Endothelial cell of umbilical vein (primary cell): ENCODE data around the gene NPLOC4. TPM values are rescaled to one million over a fixed set of nuclear protein-coding genes. Genes with fewer than 3 reads are reported as not detected.
A peak's percentile ranks its signal among the peaks of the same experiment; 100 is the strongest.

ENCODE experiments used
- BruUV-seq: library from RNA; stranded (reverse); fragments of 400-500 nt; replicated peaks from 2 replicates; lab custom pipeline; 2021; lab: Mats Ljungman, UMichigan
- CTCF ChIA-PET: fragments of 300-600, 350-600 bp; sonication (Branson Sonifier 250); formaldehyde crosslinking; loops from one replicate; lab custom pipeline; 2021; ENCODE audit warnings: antibody characterized with exemption, inconsistent platforms; lab: Charles Lee
- POLR2A ChIA-PET: fragments of 300-600, 350-600 bp; sonication (Branson Sonifier 250); formaldehyde crosslinking; loops from one replicate; lab custom pipeline; 2021; ENCODE audit warnings: antibody characterized with exemption, inconsistent platforms; lab: Charles Lee
- DNase-seq: peaks from one replicate; pipeline ENCODE4 v3.0.0-alpha.2; 2011; ENCODE audit warnings: low read depth, low spot score
- FAIRE-seq: peaks from 2 replicates; lab custom pipeline; 2011; peaks lifted over from hg19 to GRCh38; lab: Jason Lieb, UNC
- H2AFZ ChIP-seq: 2 replicates; pipeline ENCODE4 v1.6.0; 2012; ENCODE audit warnings: low read depth, low read length, control low read depth, inconsistent platforms
- H3K27ac ChIP-seq: 2 replicates; pipeline ENCODE4 v1.5.1; 2011; ENCODE audit warnings: low read depth, mild to moderate bottlenecking, control low read depth, low read length, moderate library complexity; ENCODE audit not compliant: insufficient read depth
- H3K27me3 ChIP-seq, 2 experiments: 2 replicates each; pipeline versions ENCODE4 v1.6.0 to v1.6.1; 2011; ENCODE audit warnings: low read length in 2 of 2, mixed read lengths in 1 of 2; ENCODE audit not compliant: control insufficient read depth in 2 of 2, insufficient read depth in 2 of 2
- H3K36me3 ChIP-seq, 2 experiments: 2 replicates in 1 of 2; 3 replicates in 1 of 2; pipeline ENCODE4 v1.5.1; 2011; ENCODE audit warnings: low read length in 2 of 2, mild to moderate bottlenecking in 1 of 2, moderate library complexity in 1 of 2; ENCODE audit not compliant: control insufficient read depth in 2 of 2, insufficient read depth in 2 of 2; ENCODE audit errors: extremely low read depth in 1 of 2
- H3K4me1 ChIP-seq: 3 replicates; pipeline ENCODE4 v1.5.1; 2011; ENCODE audit warnings: mild to moderate bottlenecking, low read length; ENCODE audit not compliant: control insufficient read depth, insufficient read depth; ENCODE audit errors: extremely low read depth
- H3K4me2 ChIP-seq: 2 replicates; pipeline ENCODE4 v1.6.1; 2011; ENCODE audit warnings: low read length, control low read depth, mixed read lengths; ENCODE audit not compliant: insufficient read depth
- H3K4me3 ChIP-seq, 3 experiments: fragments of 200-600 bp in 1 of 3; sonication (generic), shearing (Covaris generic) in 1 of 3; replicated peaks in 1 of 3; 2 replicates each; pipeline ENCODE4 v1.5.1; 2011 to 2016; ENCODE audit warnings: control low read depth in 3 of 3, low read length in 3 of 3, mild to moderate bottlenecking in 2 of 3, inconsistent platforms in 1 of 3, low read depth in 1 of 3, moderate library complexity in 1 of 3; ENCODE audit not compliant: insufficient read depth in 1 of 3
- H3K79me2 ChIP-seq: 2 replicates; pipeline ENCODE4 v1.6.0; 2012; ENCODE audit warnings: low read length, inconsistent platforms; ENCODE audit not compliant: control insufficient read depth, insufficient read depth
- H3K9ac ChIP-seq: replicated peaks from 2 replicates; pipeline ENCODE3; 2011; ENCODE audit warnings: low read length, control low read depth; ENCODE audit not compliant: insufficient read depth; ENCODE audit errors: extremely low read depth
- H3K9me1 ChIP-seq: replicated peaks from 3 replicates; pipeline ENCODE4 v1.6.0; 2011; ENCODE audit warnings: mild to moderate bottlenecking, low read length; ENCODE audit not compliant: control insufficient read depth, insufficient read depth; ENCODE audit errors: extremely low read depth
- H3K9me3 ChIP-seq: replicated peaks from 2 replicates; pipeline ENCODE4 v1.5.1; 2012; ENCODE audit warnings: low read length, inconsistent platforms; ENCODE audit not compliant: control insufficient read depth, insufficient read depth
- H4K20me1 ChIP-seq: replicated peaks from 2 replicates; pipeline ENCODE3; 2011; ENCODE audit warnings: mild to moderate bottlenecking, low read length; ENCODE audit not compliant: control insufficient read depth, insufficient read depth; ENCODE audit errors: extremely low read depth
- FOS ChIP-seq: IDR thresholded peaks from 2 replicates; pipeline ENCODE4 v1.6.1; 2011; ENCODE audit warnings: mild to moderate bottlenecking, low read length, moderate library complexity, borderline replicate concordance; ENCODE audit not compliant: insufficient read depth
- MYC ChIP-seq: IDR thresholded peaks from one replicate; pipeline ENCODE4 v1.6.1; 2011; ENCODE audit warnings: mild to moderate bottlenecking, low read depth, low read length
- dilution Hi-C: fragments of 300-500 bp; cut with MboI; formaldehyde crosslinking; loops from one replicate; pipeline ENCODE4 v1.15.0; 2019; ENCODE audit warnings: low sequenced_read_pairs; ENCODE audit not compliant: extremely low pct_ligation_motif_present
- intact Hi-C: fragments of 100-400 bp; cut with micrococcal nuclease; formaldehyde crosslinking; loops from one replicate; pipeline ENCODE4 v1.10.0; 2022
- polyA plus RNA-seq, 4 experiments: library from polyadenylated mRNA; depleted of rRNA in 3 of 4; stranded (reverse) in 3 of 4; unstranded in 1 of 4; fragments of >200 nt; gene quantifications; 2 replicates each; pipeline versions ENCODE4 v1.2.1 to v1.2.3, GENCODE V29; 2011 to 2012; ENCODE audit warnings: missing spikeins in 1 of 4
- total RNA-seq: library from RNA; stranded (reverse); gene quantifications from 2 replicates; pipeline ENCODE4 v1.2.3, GENCODE V29; 2021
- TF ChIP-seq, protein P1 (sequence below), 2 donors: IDR thresholded peaks; 1 replicate in 1 of 2; 2 replicates in 1 of 2; pipeline ENCODE4 v1.5.1; 2011; ENCODE audit warnings: low read length in 2 of 2, mild to moderate bottlenecking in 2 of 2, moderate library complexity in 2 of 2, control low read depth in 1 of 2, inconsistent platforms in 1 of 2, low read depth in 1 of 2; ENCODE audit not compliant: insufficient read depth in 1 of 2; ENCODE audit errors: extremely low read depth in 1 of 2

NPLOC4 gene
- total and polyA plus RNA-seq, 2 donors (not counting 3 experiments of a cell fraction or from before 2014, with no cell fraction given) = 150 to 175 TPM

DNA sequence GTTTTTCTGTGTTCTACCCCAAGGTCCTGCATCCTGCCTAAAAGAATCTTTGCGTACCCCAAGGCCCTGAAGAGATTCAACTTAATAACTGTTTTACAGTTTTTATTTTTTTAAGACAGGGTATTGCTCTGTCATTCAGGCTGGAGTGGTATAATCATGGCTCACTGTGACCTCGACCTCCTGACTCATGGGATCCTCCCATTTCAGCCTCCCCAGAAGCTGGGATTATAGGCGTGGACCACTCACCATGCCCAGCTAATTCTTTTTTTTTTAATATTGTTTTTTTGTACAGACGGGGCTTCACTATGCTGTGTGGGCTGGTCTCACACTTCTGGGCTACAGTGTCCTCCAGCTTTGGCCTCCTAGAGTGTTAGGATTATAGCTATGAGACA, 75.4 kb downstream of the NPLOC4 start:
- Histone ChIP-seq H3K27me3 (no peaks in the 10 kb centered on the region), H3K4me1 (peaks cover 54% of the 10 kb centered on the region), H3K9me1 (no peaks in the 10 kb centered on the region), H2AFZ (no peak overlapping the region), H3K9me3 (no peaks in the 10 kb centered on the region), H3K79me2 (peaks cover 18% of the 10 kb centered on the region), H3K27ac (peak overlapping the region; percentile 65), H3K9ac (peak overlapping the region; percentile 17), H3K36me3 (peaks cover 7 to 32% of the 10 kb centered on the region in 2 experiments), H3K4me2 (peak overlapping the region; percentile 17), H4K20me1 (no peaks in the 10 kb centered on the region), H3K4me3 (no peak overlapping the region)
- FAIRE-seq = peak; percentile 90
- no TSS peak for BruUV-seq
- TF ChIP-seq FOS (peak; percentile 52), MYC (no peak)
- intact Hi-C loops (loop anchor here (1.0 kb wide), 1 partner anchor 8 kb away; no protein-coding TSS in a partner anchor), dilution Hi-C loops (no loop called here)
- ChIA-PET CTCF (interaction anchor here (2.0 to 3.4 kb wide), 3 partner anchors 10 to 40 kb away, joined by 8 to 18 read pairs (median 8); partner anchors contain the start of gene FAAP100), POLR2A (interaction anchor here (2.0 kb wide), 1 partner anchor 9 kb away, joined by 6 read pairs; the partner anchor contains the start of gene FAAP100)
- DNase-seq = peak; percentile 47

DNA sequence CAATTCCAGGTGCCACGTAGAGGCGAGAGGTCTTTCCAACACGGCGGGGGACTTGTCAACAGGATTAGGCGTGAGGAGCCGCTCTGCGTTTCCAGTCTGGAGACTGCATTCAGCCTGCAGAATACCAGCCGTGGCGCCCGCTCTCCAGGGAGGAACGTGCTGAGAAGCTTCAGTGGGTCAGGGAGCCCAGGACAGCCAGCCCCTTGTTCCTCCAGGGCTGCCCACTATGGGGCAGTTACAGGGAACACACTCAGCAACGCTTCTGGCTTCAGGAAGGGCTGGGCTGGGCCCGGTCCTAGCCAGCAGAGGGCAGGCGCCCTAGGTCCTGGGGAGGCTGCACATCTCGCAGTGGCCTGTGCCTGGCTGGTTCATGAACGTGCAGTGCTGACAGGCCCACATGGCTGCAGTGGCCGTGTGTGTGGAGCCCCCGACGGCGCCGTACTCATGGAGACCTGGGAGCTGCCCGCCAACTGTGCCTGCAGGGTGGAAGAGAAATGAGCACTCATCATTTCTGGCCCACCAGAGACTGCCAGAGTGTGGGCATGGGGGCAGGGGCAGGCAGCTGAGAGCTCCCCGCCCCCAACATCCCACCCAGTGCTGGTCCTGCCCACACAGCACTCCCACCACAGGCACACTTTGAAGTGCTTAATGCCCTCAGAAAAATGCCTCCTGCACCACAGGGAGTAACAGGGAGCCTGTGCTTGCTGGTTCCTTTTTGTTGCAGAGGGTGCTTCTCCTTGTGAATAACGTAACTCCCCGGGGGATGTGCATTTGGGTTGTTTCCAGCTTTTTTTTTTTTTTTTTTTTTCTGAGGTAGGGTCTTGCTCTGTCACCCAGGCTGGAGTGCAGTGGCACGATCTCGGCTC, 77.7 kb downstream of the NPLOC4 start:
- DNase-seq (no peak), FAIRE-seq (no peak)
- Histone ChIP-seq H3K4me2 (no peak overlapping the region), H3K4me3 (no peak overlapping the region), H3K9ac (no peak overlapping the region), H3K9me3 (no peaks in the 10 kb centered on the region), H4K20me1 (no peaks in the 10 kb centered on the region), H3K4me1 (peaks cover 40% of the 10 kb centered on the region), H3K9me1 (no peaks in the 10 kb centered on the region), H3K36me3 (peaks cover 0 to 33% of the 10 kb centered on the region in 2 experiments), H3K79me2 (peaks cover 5% of the 10 kb centered on the region), H3K27ac (no peak overlapping the region), H3K27me3 (no peaks in the 10 kb centered on the region), H2AFZ (no peak overlapping the region)
- ChIA-PET CTCF (interaction anchor here (1.0 to 1.7 kb wide), 3 partner anchors 12 to 41 kb away, joined by 3 to 7 read pairs (median 6); no protein-coding TSS in a partner anchor), POLR2A (interaction anchor here (0.6 to 0.7 kb wide), 2 partner anchors 48 to 80 kb away, joined by 6 to 8 read pairs; no protein-coding TSS in a partner anchor)
- dilution Hi-C loops (no loop called here), intact Hi-C loops (loop anchor here (1.0 kb wide), 1 partner anchor 7 kb away; no protein-coding TSS in a partner anchor)
- BruUV-seq = no TSS peak
- no peak for TF ChIP-seq FOS
- TF ChIP-seq, protein P1, sequence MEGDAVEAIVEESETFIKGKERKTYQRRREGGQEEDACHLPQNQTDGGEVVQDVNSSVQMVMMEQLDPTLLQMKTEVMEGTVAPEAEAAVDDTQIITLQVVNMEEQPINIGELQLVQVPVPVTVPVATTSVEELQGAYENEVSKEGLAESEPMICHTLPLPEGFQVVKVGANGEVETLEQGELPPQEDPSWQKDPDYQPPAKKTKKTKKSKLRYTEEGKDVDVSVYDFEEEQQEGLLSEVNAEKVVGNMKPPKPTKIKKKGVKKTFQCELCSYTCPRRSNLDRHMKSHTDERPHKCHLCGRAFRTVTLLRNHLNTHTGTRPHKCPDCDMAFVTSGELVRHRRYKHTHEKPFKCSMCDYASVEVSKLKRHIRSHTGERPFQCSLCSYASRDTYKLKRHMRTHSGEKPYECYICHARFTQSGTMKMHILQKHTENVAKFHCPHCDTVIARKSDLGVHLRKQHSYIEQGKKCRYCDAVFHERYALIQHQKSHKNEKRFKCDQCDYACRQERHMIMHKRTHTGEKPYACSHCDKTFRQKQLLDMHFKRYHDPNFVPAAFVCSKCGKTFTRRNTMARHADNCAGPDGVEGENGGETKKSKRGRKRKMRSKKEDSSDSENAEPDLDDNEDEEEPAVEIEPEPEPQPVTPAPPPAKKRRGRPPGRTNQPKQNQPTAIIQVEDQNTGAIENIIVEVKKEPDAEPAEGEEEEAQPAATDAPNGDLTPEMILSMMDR (IDR thresholded peaks at IDR 0.05; ENCODE audit: extremely low read depth in 1 of 2, insufficient read depth in 1 of 2, low read depth in 1 of 2, low read length in 2 of 2) = peak; percentile 49 to 70
